GM12801 (cell line): ENCODE results near the gene DUS3L.

Experiments used
- TF ChIP-seq, protein P1 (sequence below): IDR thresholded peaks from one replicate; pipeline ENCODE4 v1.5.1; 2011; ENCODE audit warnings: control low read depth; ENCODE audit not compliant: insufficient read length; ENCODE audit errors: extremely low read depth

The DUS3L gene

DNA sequence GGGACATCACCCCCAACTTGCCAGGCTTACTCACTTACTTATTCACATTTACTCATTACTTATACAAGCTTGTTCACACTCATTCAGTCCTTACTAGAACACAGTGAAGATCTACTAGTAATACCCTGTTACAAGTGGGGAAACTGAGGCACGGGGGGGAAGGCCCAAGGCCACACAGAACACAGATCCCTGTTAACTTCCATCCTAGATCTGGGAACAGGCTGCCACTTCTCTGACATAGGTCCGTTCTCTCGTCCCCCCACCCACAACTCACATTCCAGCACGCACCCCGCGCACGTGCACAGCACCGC, 12.4 kb upstream of the DUS3L start:
- TF ChIP-seq, protein P1, sequence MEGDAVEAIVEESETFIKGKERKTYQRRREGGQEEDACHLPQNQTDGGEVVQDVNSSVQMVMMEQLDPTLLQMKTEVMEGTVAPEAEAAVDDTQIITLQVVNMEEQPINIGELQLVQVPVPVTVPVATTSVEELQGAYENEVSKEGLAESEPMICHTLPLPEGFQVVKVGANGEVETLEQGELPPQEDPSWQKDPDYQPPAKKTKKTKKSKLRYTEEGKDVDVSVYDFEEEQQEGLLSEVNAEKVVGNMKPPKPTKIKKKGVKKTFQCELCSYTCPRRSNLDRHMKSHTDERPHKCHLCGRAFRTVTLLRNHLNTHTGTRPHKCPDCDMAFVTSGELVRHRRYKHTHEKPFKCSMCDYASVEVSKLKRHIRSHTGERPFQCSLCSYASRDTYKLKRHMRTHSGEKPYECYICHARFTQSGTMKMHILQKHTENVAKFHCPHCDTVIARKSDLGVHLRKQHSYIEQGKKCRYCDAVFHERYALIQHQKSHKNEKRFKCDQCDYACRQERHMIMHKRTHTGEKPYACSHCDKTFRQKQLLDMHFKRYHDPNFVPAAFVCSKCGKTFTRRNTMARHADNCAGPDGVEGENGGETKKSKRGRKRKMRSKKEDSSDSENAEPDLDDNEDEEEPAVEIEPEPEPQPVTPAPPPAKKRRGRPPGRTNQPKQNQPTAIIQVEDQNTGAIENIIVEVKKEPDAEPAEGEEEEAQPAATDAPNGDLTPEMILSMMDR, result no peak

DNA sequence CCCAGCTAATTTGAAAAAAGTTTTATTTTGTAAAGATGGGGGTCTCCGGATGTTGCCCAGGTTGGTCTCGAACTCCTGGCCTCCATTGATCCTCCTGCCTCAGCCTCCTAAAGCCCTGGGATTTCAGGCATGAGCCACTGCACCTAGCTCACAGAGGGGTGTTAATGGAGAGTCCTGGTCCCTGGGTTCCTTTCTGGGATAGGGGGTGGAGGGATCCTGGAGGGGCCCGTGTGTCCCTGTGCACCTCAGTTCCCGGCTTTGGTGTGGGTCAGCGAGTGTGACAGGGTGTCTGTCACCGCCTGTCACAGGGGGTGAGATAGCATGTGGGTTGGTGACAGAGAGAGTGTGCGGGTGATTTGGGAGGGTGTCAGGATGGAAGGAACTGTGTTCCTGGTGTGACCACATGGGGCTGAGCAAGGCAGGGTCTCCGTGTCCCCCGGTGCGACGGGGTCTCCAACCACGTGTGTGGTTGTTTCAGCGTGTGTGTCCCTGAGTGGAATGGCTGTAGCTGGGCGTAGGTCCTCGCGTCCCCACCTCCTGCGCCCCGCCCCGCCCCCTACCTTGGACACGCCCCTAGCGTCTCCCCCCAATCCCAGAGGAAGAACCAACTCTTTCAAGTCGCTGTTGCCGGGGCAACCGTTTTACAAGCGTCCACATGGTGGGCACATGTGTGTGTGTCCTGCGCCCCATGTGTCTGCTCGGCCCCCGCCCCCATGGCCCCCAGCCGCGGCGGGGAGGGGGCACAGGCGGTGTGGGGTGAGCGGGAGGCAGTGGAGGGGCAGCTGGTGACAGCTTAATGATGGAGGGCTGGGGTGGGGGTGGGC, 11.0 kb upstream of the DUS3L start:
- TF ChIP-seq, protein P1, result no peak

DNA sequence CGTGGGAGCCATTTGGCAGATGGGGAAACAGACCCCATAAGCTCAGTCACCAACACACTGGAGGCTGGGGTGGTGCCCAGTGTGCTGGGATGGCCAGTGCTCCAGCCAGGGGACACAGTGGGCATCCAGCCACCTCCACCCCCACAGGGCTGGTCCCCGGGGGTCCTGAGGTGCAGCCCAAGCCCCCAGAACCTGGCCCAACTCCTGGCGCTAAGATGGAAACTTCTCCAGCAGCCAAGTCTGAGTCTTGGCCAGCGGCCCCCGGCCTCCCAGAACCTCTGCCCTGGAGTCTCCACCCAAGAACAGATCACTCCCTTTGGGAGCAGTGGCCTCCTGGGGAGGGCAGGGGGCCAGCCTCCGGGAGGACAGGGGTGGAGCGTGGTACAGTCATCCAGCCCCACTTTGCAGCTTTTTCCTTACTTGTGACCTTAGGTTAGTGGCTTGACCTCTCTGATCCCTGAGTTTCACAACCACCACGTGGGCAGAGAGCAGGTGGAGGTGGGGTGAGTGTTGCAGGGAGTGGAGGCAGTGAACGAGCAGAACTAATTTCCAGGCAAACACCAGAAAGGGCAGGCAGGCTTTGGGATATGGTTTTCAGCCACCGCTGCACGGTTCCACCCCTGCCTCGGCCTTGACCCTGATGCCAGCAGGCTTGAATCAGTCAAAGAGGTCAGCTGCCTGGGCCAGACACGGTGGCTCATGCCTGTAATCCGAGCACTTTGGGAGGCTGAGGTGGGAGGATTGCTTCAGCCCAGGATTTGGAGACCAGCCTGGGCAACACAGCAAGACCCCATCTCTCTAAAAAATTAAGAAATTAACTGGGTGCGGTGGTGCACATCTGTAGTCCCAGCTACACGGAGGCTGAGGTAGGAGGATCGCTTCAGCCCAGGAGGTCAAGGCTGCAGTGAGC, 9.7 kb upstream of the DUS3L start:
- TF ChIP-seq, protein P1, result no peak

DNA sequence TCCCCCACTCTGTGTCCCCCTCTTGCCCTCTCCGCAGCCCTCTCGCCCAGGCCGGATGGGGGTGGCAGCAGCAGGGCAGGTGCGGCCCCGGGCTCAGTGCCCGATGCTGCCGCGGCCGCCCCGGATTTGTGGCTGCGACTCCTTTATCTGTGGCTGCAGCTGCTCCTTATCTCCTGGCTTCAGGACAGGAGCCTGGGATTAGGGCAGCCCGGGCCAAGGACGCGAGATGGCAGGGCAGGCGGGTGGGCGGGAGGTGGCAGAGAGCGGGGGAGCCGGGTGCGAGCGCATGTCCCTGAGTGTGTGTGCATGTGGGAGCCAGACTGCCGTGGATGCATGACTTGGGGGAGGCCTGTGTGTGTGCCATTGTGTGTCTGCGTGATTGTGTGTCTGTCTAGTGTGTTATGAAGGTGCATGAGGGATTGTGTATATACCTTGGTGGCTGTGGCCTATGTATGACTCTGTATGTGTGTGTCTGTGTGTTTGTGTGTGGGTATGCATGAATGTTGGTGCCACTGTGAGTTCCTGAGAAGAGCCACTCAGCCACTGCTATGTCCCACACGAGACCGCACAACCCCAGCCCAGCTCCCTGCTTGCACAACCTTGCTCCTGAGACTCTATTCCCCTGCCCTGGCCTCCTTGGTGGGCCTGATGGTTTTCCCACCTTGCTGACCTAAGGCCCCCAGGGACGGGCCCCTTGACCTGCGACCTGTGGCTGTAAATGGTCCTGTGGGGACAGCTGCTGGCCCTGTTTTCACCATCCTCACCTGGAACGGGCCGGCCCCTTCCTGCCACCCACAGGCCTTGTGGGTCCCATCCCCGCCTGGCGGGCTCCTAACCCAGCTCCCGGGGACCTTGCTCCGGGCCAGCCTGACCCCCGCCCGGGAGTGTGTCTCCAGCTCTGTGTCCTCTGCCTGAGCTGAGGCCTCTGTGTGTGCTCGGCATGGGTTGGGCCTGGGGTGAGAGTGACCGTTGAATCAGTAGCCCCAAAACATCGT, 8.6 kb upstream of the DUS3L start:
- TF ChIP-seq, protein P1, result no peak

DNA sequence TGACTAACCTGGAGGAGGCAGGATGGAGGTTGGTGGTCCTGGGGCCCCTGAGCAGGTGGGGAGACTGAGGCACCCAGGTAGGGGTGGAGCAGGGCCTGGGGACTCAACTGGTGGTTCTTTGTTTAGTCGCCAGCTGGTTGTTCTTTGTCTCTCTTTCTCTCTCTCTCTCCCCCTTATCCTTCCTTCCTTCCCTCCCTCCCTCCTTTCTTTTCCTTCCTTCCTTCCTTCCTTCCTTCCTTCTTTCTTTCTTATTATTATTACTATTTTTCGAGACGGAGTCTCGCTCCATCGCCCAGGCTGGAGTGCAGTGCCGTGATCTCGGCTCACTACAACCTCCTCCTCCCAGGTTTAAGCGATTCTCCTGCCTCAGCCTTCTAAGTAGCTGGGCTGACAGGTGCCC, 7.3 kb upstream of the DUS3L start:
- TF ChIP-seq, protein P1, result no peak

DNA sequence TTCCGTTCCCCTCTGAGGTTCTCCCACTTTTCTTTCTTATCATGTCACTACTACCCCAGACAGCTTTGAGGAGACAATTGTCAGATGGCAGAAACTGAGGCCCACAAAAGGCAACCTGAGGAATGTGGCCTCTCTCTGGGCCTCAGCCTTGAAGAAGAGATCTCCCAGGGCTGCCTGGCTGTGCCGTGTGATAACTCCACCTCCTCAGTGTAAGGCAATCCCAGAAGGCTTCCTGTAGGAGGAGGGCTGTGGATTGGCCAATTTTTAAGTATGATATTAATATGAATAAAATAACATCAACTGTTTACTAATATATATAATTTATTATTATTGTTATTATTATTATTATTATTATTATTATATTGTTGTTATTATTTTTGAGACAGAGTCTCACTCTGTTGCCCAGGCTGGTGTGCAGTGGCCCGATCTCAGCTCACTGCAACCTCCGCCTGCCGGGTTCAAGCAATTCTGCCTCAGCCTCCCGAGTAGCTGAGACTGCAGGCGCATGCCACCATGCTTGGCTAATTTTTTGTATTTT, 4.5 kb upstream of the DUS3L start:
- TF ChIP-seq, protein P1, result no peak

DNA sequence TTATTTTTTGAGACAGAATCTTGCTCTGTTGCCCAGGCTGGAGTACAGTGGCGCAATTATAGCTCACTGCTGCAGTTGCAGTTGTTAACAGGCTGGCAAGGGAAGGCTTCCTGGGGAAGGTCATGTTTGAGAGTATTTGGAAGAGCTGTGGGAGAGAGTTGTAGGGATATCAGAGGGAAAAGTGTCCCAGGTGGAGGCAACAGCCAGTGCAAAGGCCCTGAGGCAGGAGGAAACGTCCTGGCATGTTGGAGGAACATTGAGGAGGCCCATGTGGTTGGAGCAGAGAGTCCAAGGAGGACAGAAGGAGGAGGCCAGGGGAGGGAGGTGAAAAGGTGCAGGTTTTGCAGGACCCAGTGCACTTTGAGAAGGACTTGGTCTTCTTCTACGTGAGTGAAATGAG, 2.2 kb upstream of the DUS3L start:
- TF ChIP-seq, protein P1, result no peak
